IPS-18c (cell line): Measurements from ENCODE around the gene PRR20D.
"Not testable (repeated sequence)": the region's sequence is repeated elsewhere in the genome, so short reads cannot be mapped to it uniquely, and the experiment has no call there.

Experiments used
- H3K4me3 ChIP-seq: 2 replicates; pipeline ENCODE4 v1.7.0; 2013; ENCODE audit warnings: low read depth, mild to moderate bottlenecking, low read length, moderate library complexity; ENCODE audit not compliant: insufficient read depth
- H3K9me3 ChIP-seq: one replicate; pipeline ENCODE4 v1.6.1; 2013; ENCODE audit warnings: mild to moderate bottlenecking, low read length, moderate library complexity; ENCODE audit not compliant: control insufficient read depth, insufficient read depth

The PRR20D gene

DNA sequence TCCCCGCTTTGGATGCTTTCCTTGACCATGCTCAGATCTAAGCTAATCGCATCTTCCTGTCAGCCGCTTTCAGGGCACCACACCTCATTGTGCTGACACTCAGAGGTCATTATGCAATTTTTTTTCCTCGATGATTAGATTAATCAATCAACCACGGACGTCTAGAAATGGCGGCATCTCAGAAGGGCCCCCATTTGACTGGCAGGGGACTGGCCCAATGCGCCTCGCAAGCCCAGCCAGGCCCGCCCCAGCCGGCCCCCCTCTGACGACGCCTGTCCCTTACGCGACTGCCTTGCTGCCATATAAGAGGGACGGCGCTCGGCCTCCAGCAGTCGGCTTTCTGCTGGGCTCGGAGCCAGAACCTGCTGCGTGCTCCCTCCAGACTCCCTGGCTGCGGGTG lies at the start of gene PRR20D:
TSS of gene PRR20D (plus strand) at position 301 of the 400 bp plus-strand sequence. CDS start 387 bp downstream, outside the sequence.
- H3K4me3 ChIP-seq, H3K9me3 ChIP-seq: not testable (repeated sequence)

DNA sequence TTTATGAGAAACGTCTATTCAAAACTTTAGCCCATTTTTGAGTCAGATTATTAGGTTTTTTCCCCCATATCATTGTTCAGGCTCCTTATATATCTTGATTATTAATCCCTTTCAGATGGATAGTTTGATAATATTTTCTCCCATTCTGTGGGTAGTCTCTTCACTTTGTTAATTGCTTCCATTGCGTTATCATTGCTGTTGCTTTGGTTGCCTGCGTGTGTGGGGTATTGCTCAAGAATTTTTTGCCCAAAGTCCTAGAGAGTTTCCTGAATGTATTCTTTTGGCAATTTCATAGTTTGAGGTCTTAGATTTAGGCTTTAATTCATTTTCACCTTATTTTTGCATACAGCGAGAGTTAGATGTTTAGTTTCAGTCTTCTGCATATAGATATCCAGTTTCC lies 45.5 kb upstream of the PRR20D start:
- Histone ChIP-seq H3K9me3 (peaks cover 2% of the 10 kb centered on the region), H3K4me3 (no peak overlapping the region)

DNA sequence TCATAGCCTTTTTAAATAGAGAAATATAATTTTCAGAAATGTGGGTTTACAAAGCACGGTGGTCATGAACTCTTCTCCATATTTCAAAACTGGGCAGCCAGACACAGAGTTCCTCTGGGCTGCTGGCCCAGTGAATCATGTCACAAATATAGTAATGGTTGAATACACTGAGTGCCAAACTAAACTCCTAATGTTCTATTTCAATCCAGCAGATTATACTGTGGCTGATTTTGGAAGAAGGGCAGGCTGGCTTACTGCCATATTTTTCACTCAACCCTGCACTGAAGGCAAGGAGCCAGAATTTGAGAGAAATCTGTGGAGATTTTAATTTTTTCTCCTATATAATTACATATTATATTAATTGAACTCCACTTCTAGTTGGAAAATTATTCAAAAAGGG lies 36.8 kb upstream of the PRR20D start:
- H3K4me3 ChIP-seq: no peak overlapping the region

DNA sequence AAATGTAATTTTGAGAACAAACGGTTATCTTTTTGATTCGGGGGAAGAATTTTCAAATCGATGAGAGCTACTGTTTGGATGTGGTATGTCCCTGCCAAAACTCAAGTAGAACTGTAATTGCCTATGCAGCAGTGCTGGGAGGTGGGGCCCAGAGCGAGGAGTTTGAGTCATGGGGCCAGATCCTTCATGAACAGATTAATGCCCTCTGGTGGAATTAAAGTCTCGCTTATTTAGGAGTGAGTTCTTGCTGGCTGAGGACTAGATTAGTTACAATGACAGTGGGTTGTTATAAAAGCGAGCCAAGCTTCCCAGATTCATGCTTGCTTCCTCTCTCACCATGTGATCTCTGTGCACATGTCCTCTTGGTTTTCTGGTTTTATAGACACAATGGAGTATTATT lies 31.5 kb upstream of the PRR20D start:
- Histone ChIP-seq H3K4me3 (no peak overlapping the region), H3K9me3 (no peaks in the 10 kb centered on the region)

More for the DNA sequence above, 36.8 kb upstream of the PRR20D start:
- H3K9me3 ChIP-seq: no peaks in the 10 kb centered on the region

DNA sequence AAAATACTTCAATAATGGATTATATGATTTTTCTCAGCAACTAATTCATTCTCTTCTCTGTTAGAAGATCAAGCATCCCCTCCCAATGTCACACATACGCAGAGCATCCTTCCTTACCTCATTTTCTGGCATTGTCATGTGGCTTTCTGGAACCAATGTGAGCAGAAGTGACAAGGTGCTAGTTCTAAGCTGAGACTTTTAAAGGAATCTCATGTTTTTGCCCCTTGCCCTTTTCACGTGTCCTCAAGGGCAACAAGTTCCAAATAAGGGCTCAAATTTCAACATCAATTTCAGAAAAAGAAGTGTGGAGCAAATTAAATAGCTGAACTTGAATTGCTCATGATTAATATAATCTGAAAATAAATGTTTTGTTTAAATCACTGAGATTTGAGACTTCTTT lies 24.3 kb upstream of the PRR20D start:
- H3K4me3 ChIP-seq: no peak overlapping the region
- no peaks in the 10 kb centered on the region for H3K9me3 ChIP-seq

DNA sequence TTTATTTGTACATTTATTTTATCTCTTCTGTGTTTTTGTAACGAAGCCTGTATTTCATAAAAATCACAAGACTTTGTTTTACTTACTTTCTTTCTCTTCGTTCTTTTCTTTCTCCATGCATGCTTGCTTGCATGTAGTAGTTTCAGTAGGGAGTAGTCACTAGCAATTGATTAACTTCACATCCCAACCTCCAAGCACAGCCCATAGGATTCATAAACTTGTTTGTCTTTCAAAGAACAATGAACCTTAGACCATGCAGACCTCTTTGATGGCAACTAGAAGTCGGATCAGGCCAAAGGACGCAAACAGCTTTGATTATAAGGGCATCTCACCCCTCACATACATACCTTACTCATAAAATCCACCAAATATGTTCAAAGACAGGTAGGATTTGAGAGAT lies 22.8 kb upstream of the PRR20D start:
- H3K9me3 ChIP-seq: no peaks in the 10 kb centered on the region
- H3K4me3 ChIP-seq: no peak overlapping the region

DNA sequence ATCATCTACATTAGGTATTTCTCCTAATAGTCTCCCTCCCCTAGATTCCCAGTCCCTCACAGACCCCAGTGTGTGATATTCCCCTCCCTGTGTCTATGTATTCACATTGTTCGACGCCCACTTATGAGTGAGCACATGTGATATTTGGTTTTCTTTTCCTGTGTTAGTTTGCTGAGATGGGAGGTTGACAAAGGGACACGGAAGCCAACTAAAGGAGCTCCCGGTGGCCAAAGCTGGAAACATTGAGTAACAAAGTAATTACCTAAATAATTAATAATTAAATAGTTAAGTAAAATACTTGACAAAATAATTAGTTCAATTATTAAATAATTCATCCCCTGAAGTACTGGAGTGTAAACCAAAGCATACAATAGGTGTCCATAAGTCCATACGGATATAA lies 21.4 kb upstream of the PRR20D start:
- H3K4me3 ChIP-seq: no peak overlapping the region
- no peaks in the 10 kb centered on the region for H3K9me3 ChIP-seq

DNA sequence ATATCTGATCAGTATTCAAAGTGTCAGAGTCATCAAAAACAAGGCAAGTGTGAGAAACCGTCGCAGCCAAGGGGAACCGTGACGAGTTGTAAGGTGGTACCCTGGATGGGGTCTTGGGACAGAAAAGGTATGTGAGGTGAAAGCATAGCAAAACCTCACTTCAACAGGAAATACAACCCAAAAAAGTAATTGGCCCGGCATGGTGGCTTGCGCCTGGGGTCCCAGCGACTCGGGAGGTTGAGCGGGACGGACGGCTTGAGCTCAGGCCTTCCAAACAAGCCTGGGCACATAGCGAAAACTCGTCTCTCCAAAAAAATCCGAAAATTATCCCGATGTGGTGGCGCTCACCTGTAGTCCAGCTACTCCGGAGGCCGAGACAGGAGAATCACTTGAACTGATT lies 20.7 kb upstream of the PRR20D start:
- H3K4me3 ChIP-seq, H3K9me3 ChIP-seq: not testable (repeated sequence)

DNA sequence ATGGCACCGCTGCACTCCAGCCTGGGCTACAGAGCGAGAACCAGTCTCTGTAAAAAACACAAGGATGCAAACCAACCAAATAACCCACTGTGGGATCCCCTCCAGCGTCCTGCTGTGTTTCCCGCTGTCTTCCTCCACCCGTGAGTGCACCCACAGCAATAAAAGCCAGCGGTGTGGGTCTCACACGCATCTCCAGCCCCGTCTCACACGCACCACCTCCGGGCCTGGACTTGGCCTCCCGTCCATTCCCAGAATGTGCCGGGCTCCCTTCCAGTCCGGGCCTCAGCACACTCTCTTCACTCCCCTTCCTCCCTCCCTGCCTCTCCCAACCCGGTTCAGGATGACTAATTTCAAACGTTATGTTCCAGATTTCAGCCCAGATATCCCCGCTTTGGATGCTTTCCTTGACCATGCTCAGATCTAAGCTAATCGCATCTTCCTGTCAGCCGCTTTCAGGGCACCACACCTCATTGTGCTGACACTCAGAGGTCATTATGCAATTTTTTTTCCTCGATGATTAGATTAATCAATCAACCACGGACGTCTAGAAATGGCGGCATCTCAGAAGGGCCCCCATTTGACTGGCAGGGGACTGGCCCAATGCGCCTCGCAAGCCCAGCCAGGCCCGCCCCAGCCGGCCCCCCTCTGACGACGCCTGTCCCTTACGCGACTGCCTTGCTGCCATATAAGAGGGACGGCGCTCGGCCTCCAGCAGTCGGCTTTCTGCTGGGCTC lies 20.0 kb upstream of the PRR20D start, which contains the start of gene PRR20A:
TSS of gene PRR20A (plus strand) at position 684 of the 734 bp plus-strand sequence. CDS start 387 bp downstream, outside the sequence.
- H3K4me3 ChIP-seq, H3K9me3 ChIP-seq: not testable (repeated sequence)

DNA sequence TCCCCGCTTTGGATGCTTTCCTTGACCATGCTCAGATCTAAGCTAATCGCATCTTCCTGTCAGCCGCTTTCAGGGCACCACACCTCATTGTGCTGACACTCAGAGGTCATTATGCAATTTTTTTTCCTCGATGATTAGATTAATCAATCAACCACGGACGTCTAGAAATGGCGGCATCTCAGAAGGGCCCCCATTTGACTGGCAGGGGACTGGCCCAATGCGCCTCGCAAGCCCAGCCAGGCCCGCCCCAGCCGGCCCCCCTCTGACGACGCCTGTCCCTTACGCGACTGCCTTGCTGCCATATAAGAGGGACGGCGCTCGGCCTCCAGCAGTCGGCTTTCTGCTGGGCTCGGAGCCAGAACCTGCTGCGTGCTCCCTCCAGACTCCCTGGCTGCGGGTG lies 13.2 kb upstream of the PRR20D start, which contains the start of gene PRR20B:
TSS of gene PRR20B (plus strand) at position 301 of the 400 bp plus-strand sequence. CDS start 387 bp downstream, outside the sequence.
- not testable (repeated sequence) for H3K4me3 ChIP-seq, H3K9me3 ChIP-seq

DNA sequence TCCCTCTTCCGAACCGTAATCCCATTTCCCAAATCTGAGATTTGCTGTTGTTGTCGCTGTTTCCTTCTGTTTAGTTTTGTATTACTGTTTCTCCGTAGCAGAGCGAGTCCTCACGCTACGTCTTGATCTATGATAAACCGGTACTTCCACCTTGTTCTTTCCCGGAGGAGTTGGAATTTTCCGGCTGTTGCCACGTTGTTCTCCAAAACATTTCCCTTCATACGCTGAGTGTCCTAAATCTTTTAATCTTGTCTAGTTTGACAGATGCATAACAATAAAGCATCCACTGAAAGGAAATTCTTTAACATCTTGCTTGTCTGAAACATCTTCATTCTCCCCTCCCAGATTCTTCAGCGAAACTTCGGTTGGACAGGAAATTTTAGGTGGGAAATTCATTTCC lies 12.3 kb upstream of the PRR20D start:
- H3K4me3 ChIP-seq, H3K9me3 ChIP-seq: not testable (repeated sequence)

DNA sequence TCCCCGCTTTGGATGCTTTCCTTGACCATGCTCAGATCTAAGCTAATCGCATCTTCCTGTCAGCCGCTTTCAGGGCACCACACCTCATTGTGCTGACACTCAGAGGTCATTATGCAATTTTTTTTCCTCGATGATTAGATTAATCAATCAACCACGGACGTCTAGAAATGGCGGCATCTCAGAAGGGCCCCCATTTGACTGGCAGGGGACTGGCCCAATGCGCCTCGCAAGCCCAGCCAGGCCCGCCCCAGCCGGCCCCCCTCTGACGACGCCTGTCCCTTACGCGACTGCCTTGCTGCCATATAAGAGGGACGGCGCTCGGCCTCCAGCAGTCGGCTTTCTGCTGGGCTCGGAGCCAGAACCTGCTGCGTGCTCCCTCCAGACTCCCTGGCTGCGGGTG lies 6.7 kb upstream of the PRR20D start, which contains the start of gene PRR20C:
TSS of gene PRR20C (plus strand) at position 301 of the 400 bp plus-strand sequence. CDS start 387 bp downstream, outside the sequence.
- H3K9me3 ChIP-seq, H3K4me3 ChIP-seq: not testable (repeated sequence)

DNA sequence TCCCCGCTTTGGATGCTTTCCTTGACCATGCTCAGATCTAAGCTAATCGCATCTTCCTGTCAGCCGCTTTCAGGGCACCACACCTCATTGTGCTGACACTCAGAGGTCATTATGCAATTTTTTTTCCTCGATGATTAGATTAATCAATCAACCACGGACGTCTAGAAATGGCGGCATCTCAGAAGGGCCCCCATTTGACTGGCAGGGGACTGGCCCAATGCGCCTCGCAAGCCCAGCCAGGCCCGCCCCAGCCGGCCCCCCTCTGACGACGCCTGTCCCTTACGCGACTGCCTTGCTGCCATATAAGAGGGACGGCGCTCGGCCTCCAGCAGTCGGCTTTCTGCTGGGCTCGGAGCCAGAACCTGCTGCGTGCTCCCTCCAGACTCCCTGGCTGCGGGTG lies 6.5 kb downstream of the PRR20D start, which contains the start of gene PRR20E:
TSS of gene PRR20E (plus strand) at position 301 of the 400 bp plus-strand sequence. CDS start 387 bp downstream, outside the sequence.
- H3K4me3 ChIP-seq, H3K9me3 ChIP-seq: not testable (repeated sequence)

DNA sequence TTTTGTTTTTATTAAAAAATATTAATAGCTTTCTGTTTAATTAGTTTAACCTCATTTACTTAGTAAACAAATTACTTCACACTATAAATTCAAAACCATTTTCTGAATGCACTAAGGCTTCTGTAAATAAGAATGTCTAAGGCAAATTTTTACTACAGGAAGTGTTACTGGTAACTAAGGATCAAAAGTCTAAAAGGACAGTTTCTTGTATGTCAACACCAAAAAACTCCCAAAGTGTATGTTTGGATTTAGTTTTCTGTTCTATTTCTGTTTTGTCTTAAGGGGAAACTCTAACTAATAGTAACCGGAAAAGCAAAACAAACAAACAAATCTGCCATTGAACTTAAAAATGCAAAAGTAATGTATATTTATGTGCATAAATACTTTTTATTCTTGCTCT lies 31.2 kb downstream of the PRR20D start:
- Histone ChIP-seq H3K4me3 (no peak overlapping the region), H3K9me3 (no peaks in the 10 kb centered on the region)

DNA sequence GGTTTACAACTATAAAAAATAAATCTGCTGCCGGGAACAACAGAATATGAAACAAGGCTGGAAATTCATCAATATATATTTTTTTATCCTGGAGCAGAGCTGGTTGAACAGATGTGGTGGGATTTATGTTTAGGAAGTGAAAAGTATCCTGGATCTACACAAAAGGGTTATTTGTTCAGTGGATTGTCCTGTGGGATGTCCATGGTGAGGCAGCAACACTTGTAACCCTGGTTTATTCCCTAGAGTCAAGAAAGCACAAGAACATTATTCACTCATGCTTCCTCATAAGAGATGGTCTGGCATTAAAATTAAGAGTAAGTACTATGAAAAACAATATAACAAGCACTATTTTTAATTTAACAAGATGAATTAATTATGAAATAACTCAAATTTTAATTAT lies 52.6 kb downstream of the PRR20D start:
- no peak overlapping the region for H3K4me3 ChIP-seq

More for the DNA sequence above, 52.6 kb downstream of the PRR20D start:
- H3K9me3 ChIP-seq: no peaks in the 10 kb centered on the region
